Endothelial cell of umbilical vein (primary cell): Measurements from ENCODE around the gene KLC1. TPM values are rescaled to one million over a fixed set of nuclear protein-coding genes. Genes with fewer than 3 reads are reported as not detected.

ENCODE experiments used
- BruUV-seq: library from RNA; stranded (reverse); fragments of 400-500 nt; replicated peaks from 2 replicates; lab custom pipeline; 2021; lab: Mats Ljungman, UMichigan
- CTCF ChIA-PET: fragments of 300-600, 350-600 bp; sonication (Branson Sonifier 250); formaldehyde crosslinking; loops from one replicate; lab custom pipeline; 2021; ENCODE audit warnings: antibody characterized with exemption, inconsistent platforms; lab: Charles Lee
- POLR2A ChIA-PET: fragments of 300-600, 350-600 bp; sonication (Branson Sonifier 250); formaldehyde crosslinking; loops from one replicate; lab custom pipeline; 2021; ENCODE audit warnings: antibody characterized with exemption, inconsistent platforms; lab: Charles Lee
- DNase-seq: peaks from one replicate; pipeline ENCODE4 v3.0.0-alpha.2; 2011; ENCODE audit warnings: low read depth, low spot score
- FAIRE-seq: peaks from 2 replicates; lab custom pipeline; 2011; peaks lifted over from hg19 to GRCh38; lab: Jason Lieb, UNC
- H2AFZ ChIP-seq: 2 replicates; pipeline ENCODE4 v1.6.0; 2012; ENCODE audit warnings: low read depth, low read length, control low read depth, inconsistent platforms
- H3K27ac ChIP-seq: 2 replicates; pipeline ENCODE4 v1.5.1; 2011; ENCODE audit warnings: low read depth, mild to moderate bottlenecking, control low read depth, low read length, moderate library complexity; ENCODE audit not compliant: insufficient read depth
- H3K27me3 ChIP-seq, 2 experiments: 2 replicates each; pipeline versions ENCODE4 v1.6.0 to v1.6.1; 2011; ENCODE audit warnings: low read length in 2 of 2, mixed read lengths in 1 of 2; ENCODE audit not compliant: control insufficient read depth in 2 of 2, insufficient read depth in 2 of 2
- H3K36me3 ChIP-seq, 2 experiments: 2 replicates in 1 of 2; 3 replicates in 1 of 2; pipeline ENCODE4 v1.5.1; 2011; ENCODE audit warnings: low read length in 2 of 2, mild to moderate bottlenecking in 1 of 2, moderate library complexity in 1 of 2; ENCODE audit not compliant: control insufficient read depth in 2 of 2, insufficient read depth in 2 of 2; ENCODE audit errors: extremely low read depth in 1 of 2
- H3K4me1 ChIP-seq: 3 replicates; pipeline ENCODE4 v1.5.1; 2011; ENCODE audit warnings: mild to moderate bottlenecking, low read length; ENCODE audit not compliant: control insufficient read depth, insufficient read depth; ENCODE audit errors: extremely low read depth
- H3K4me2 ChIP-seq: 2 replicates; pipeline ENCODE4 v1.6.1; 2011; ENCODE audit warnings: low read length, control low read depth, mixed read lengths; ENCODE audit not compliant: insufficient read depth
- H3K4me3 ChIP-seq, 3 experiments: fragments of 200-600 bp in 1 of 3; sonication (generic), shearing (Covaris generic) in 1 of 3; replicated peaks in 1 of 3; 2 replicates each; pipeline ENCODE4 v1.5.1; 2011 to 2016; ENCODE audit warnings: control low read depth in 3 of 3, low read length in 3 of 3, mild to moderate bottlenecking in 2 of 3, inconsistent platforms in 1 of 3, low read depth in 1 of 3, moderate library complexity in 1 of 3; ENCODE audit not compliant: insufficient read depth in 1 of 3
- H3K79me2 ChIP-seq: 2 replicates; pipeline ENCODE4 v1.6.0; 2012; ENCODE audit warnings: low read length, inconsistent platforms; ENCODE audit not compliant: control insufficient read depth, insufficient read depth
- H3K9ac ChIP-seq: replicated peaks from 2 replicates; pipeline ENCODE3; 2011; ENCODE audit warnings: low read length, control low read depth; ENCODE audit not compliant: insufficient read depth; ENCODE audit errors: extremely low read depth
- H3K9me1 ChIP-seq: replicated peaks from 3 replicates; pipeline ENCODE4 v1.6.0; 2011; ENCODE audit warnings: mild to moderate bottlenecking, low read length; ENCODE audit not compliant: control insufficient read depth, insufficient read depth; ENCODE audit errors: extremely low read depth
- H3K9me3 ChIP-seq: replicated peaks from 2 replicates; pipeline ENCODE4 v1.5.1; 2012; ENCODE audit warnings: low read length, inconsistent platforms; ENCODE audit not compliant: control insufficient read depth, insufficient read depth
- H4K20me1 ChIP-seq: replicated peaks from 2 replicates; pipeline ENCODE3; 2011; ENCODE audit warnings: mild to moderate bottlenecking, low read length; ENCODE audit not compliant: control insufficient read depth, insufficient read depth; ENCODE audit errors: extremely low read depth
- CTCF ChIP-seq, 2 donors: IDR thresholded peaks; 1 replicate in 1 of 2; 2 replicates in 1 of 2; pipeline ENCODE4 v1.5.1; 2011; ENCODE audit warnings: low read length in 2 of 2, mild to moderate bottlenecking in 2 of 2, moderate library complexity in 2 of 2, control low read depth in 1 of 2, inconsistent platforms in 1 of 2, low read depth in 1 of 2; ENCODE audit not compliant: insufficient read depth in 1 of 2; ENCODE audit errors: extremely low read depth in 1 of 2
- EZH2 ChIP-seq: IDR thresholded peaks from 2 replicates; pipeline ENCODE4 v1.6.1; 2012; ENCODE audit warnings: borderline replicate concordance, low read depth, mild to moderate bottlenecking, moderate library complexity, low read length, inconsistent platforms; ENCODE audit not compliant: severe bottlenecking
- FOS ChIP-seq: IDR thresholded peaks from 2 replicates; pipeline ENCODE4 v1.6.1; 2011; ENCODE audit warnings: mild to moderate bottlenecking, low read length, moderate library complexity, borderline replicate concordance; ENCODE audit not compliant: insufficient read depth
- GATA2 ChIP-seq: IDR thresholded peaks from 2 replicates; pipeline ENCODE4 v1.7.0; 2011; ENCODE audit warnings: low read depth, mild to moderate bottlenecking, moderate library complexity, mixed read lengths, low read length; ENCODE audit not compliant: insufficient read length, insufficient read depth
- JUN ChIP-seq: IDR thresholded peaks from 2 replicates; pipeline ENCODE4 v1.6.1; 2011; ENCODE audit warnings: borderline replicate concordance, low read depth; ENCODE audit not compliant: insufficient read length, insufficient read depth
- MYC ChIP-seq: IDR thresholded peaks from one replicate; pipeline ENCODE4 v1.6.1; 2011; ENCODE audit warnings: mild to moderate bottlenecking, low read depth, low read length
- POLR2A ChIP-seq: IDR thresholded peaks from 2 replicates; pipeline ENCODE4 v1.6.1; 2012; ENCODE audit warnings: low read depth, mild to moderate bottlenecking, control low read depth, low read length
- POLR2AphosphoS5 ChIP-seq: IDR thresholded peaks from 2 replicates; pipeline ENCODE4 v1.6.1; 2012; ENCODE audit warnings: low read depth, mild to moderate bottlenecking, control low read depth, low read length, moderate library complexity; ENCODE audit not compliant: insufficient read depth
- dilution Hi-C: fragments of 300-500 bp; cut with MboI; formaldehyde crosslinking; loops from one replicate; pipeline ENCODE4 v1.15.0; 2019; ENCODE audit warnings: low sequenced_read_pairs; ENCODE audit not compliant: extremely low pct_ligation_motif_present
- intact Hi-C: fragments of 100-400 bp; cut with micrococcal nuclease; formaldehyde crosslinking; loops from one replicate; pipeline ENCODE4 v1.10.0; 2022
- polyA plus RNA-seq, 4 experiments: library from polyadenylated mRNA; depleted of rRNA in 3 of 4; stranded (reverse) in 3 of 4; unstranded in 1 of 4; fragments of >200 nt; gene quantifications; 2 replicates each; pipeline versions ENCODE4 v1.2.1 to v1.2.3, GENCODE V29; 2011 to 2012; ENCODE audit warnings: missing spikeins in 1 of 4
- total RNA-seq: library from RNA; stranded (reverse); gene quantifications from 2 replicates; pipeline ENCODE4 v1.2.3, GENCODE V29; 2021
- TF ChIP-seq, protein P1 (sequence below): IDR thresholded peaks from 2 replicates; pipeline ENCODE4 v1.6.1; 2011; ENCODE audit not compliant: insufficient read depth, insufficient read length

KLC1 gene
- total and polyA plus RNA-seq, 2 donors (not counting 3 experiments of a cell fraction or from before 2014, with no cell fraction given): 124 to 233 TPM

DNA sequence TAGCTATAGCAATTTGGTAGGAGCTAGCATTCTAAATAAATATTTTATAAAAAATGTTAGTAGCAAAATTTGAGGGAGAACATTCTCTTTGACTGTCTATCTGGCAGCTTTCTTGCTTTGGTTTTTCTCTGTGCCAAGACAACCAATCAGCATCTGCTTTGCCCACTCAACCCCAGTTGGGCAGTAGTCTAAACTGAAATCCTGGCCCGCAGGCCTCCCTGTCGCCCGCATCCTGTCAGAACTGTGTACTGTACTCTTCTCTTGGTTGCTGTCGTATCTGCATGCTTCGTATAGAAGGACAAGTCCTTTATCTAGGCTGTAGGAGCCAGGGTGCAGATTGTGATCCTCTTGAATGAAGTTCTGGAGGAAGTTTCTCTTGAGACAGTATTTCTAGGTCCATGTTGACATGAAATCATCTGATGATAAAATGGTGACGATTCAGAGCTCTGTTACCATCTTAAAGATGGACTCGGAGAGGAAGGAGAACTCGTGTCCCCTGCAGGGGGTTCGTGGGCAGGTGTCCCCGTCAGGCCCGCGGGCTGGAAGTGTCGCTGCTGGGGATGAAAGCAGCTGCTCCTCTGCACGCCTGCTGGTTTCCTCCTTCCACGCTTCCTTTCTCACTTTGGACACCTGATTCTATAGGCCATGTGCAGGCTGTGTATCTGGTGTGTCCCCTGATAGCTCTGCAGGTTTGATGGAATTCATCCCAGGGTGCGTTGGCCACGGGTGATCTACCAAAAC, 51.6 kb downstream of the KLC1 start:
- Histone ChIP-seq H3K4me1 (no peaks in the 10 kb centered on the region), H3K27me3 (no peaks in the 10 kb centered on the region), H2AFZ (no peak overlapping the region), H4K20me1 (no peaks in the 10 kb centered on the region), H3K36me3 (peaks cover 20 to 43% of the 10 kb centered on the region in 2 experiments), H3K9ac (no peak overlapping the region), H3K79me2 (peaks cover 4% of the 10 kb centered on the region), H3K27ac (no peak overlapping the region), H3K9me1 (no peaks in the 10 kb centered on the region), H3K4me2 (no peak overlapping the region), H3K4me3 (no peak overlapping the region), H3K9me3 (no peaks in the 10 kb centered on the region)
- intact Hi-C loops (no loop called here), dilution Hi-C loops (no loop called here)
- DNase-seq (no peak), FAIRE-seq (no peak)
- no peak for TF ChIP-seq POLR2AphosphoS5
- no peak for TF ChIP-seq MYC
- no peak for TF ChIP-seq JUN
- TF ChIP-seq POLR2A: no peak
- TF ChIP-seq CTCF (IDR thresholded peaks at IDR 0.05; ENCODE audit: extremely low read depth in 1 of 2, insufficient read depth in 1 of 2, low read depth in 1 of 2, low read length in 2 of 2): no peak
- TF ChIP-seq, protein P1, sequence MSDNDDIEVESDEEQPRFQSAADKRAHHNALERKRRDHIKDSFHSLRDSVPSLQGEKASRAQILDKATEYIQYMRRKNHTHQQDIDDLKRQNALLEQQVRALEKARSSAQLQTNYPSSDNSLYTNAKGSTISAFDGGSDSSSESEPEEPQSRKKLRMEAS: no peak
- TF ChIP-seq FOS: no peak
- no peak for TF ChIP-seq GATA2
- no peak for TF ChIP-seq EZH2
- CTCF ChIA-PET: interaction anchor here (1.0 to 2.0 kb wide), 11 partner anchors 8 to 111 kb away, joined by 3 to 17 read pairs (median 5); partner anchors contain the start of genes XRCC3 and ZFYVE21
- no TSS peak for BruUV-seq
- POLR2A ChIA-PET: no interaction called here
